IMR-90 (cell line): ENCODE results near the gene PTPRN2.

Source experiments
- BHLHE40 ChIP-seq: fragments of 150-350 bp; IDR thresholded peaks from 2 replicates; pipeline ENCODE4 v1.6.1; 2016; ENCODE audit warnings: mild to moderate bottlenecking, low read depth, low read length
- FOS ChIP-seq: fragments of 150-350 bp; IDR thresholded peaks from 2 replicates; pipeline ENCODE4 v1.6.1; 2016; ENCODE audit warnings: low read depth, low read length
- MAFK ChIP-seq: IDR thresholded peaks from 2 replicates; pipeline ENCODE4 v1.6.1; 2012; ENCODE audit warnings: low read depth, low read length, improper control_type of control experiment
- MAZ ChIP-seq: IDR thresholded peaks from 2 replicates; pipeline ENCODE4 v1.6.1; 2012; ENCODE audit warnings: low read depth, mild to moderate bottlenecking, low read length, improper control_type of control experiment, moderate library complexity, borderline replicate concordance
- MXI1 ChIP-seq: IDR thresholded peaks from 2 replicates; pipeline ENCODE4 v1.6.1; 2012; ENCODE audit warnings: low read depth, mild to moderate bottlenecking, low read length, moderate library complexity, borderline replicate concordance
- POLR2A ChIP-seq: IDR thresholded peaks from 2 replicates; pipeline ENCODE4 v1.6.1; 2012; ENCODE audit warnings: mild to moderate bottlenecking, low read depth, low read length
- RAD21 ChIP-seq: IDR thresholded peaks from 2 replicates; pipeline ENCODE4 v1.6.1; 2012; ENCODE audit warnings: low read length, improper control_type of control experiment
- RCOR1 ChIP-seq: IDR thresholded peaks from 2 replicates; pipeline ENCODE4 v1.6.1; 2012; ENCODE audit warnings: mild to moderate bottlenecking, low read length, improper control_type of control experiment; ENCODE audit not compliant: insufficient replicate concordance
- RFX5 ChIP-seq: IDR thresholded peaks from 2 replicates; pipeline ENCODE4 v1.8.0; 2012; ENCODE audit warnings: low read depth, mild to moderate bottlenecking, low read length, moderate library complexity
- SMC3 ChIP-seq: fragments of 150-350 bp; IDR thresholded peaks from 2 replicates; pipeline ENCODE4 v1.6.1; 2016; ENCODE audit warnings: low read depth, mild to moderate bottlenecking, antibody characterized with exemption, low read length, moderate library complexity
- TF ChIP-seq, protein P1 (sequence below): fragments of 150-350 bp; IDR thresholded peaks from 2 replicates; pipeline ENCODE4 v1.6.1; 2017; ENCODE audit warnings: mild to moderate bottlenecking, antibody characterized with exemption, low read length, low read depth
- TF ChIP-seq, protein P2 (sequence below): conservative IDR thresholded peaks from 2 replicates; pipeline ENCODE4 v1.5.1; 2012; ENCODE audit warnings: mild to moderate bottlenecking, low read depth, low read length, improper control_type of control experiment
- TF ChIP-seq, protein P3 (sequence below): fragments of 150-350 bp; IDR thresholded peaks from 2 replicates; pipeline ENCODE4 v1.6.1; 2016; ENCODE audit warnings: low read depth, mild to moderate bottlenecking, low read length, moderate library complexity, borderline replicate concordance

DNA sequence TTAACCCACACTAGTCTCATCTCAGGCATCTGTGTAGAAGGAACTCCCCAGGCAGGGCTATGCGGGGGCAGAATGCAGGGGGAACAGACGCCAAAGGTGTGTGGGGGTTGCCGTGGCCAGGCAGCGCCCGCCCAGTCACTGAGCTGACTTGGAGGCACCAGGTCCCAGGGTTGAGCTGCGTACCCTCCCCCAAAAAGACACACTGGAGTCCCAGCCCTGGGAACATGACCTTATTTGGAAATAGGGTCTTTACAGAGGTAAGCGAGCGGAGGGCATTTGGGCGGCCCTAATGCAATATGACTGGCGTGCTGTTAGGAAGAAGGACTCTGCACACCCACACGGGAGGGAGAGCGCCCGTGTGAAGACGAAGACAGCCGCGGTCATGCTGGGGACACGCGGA lies 976.3 kb downstream of the PTPRN2 start:
- TF ChIP-seq POLR2A (no peak), RFX5 (no peak), MAFK (no peak), RCOR1 (no peak), SMC3 (no peak), BHLHE40 (no peak), RAD21 (no peak), MAZ (no peak), MXI1 (no peak), FOS (no peak)
- TF ChIP-seq, protein P1, sequence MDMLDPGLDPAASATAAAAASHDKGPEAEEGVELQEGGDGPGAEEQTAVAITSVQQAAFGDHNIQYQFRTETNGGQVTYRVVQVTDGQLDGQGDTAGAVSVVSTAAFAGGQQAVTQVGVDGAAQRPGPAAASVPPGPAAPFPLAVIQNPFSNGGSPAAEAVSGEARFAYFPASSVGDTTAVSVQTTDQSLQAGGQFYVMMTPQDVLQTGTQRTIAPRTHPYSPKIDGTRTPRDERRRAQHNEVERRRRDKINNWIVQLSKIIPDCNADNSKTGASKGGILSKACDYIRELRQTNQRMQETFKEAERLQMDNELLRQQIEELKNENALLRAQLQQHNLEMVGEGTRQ, result no peak
- TF ChIP-seq, protein P2, sequence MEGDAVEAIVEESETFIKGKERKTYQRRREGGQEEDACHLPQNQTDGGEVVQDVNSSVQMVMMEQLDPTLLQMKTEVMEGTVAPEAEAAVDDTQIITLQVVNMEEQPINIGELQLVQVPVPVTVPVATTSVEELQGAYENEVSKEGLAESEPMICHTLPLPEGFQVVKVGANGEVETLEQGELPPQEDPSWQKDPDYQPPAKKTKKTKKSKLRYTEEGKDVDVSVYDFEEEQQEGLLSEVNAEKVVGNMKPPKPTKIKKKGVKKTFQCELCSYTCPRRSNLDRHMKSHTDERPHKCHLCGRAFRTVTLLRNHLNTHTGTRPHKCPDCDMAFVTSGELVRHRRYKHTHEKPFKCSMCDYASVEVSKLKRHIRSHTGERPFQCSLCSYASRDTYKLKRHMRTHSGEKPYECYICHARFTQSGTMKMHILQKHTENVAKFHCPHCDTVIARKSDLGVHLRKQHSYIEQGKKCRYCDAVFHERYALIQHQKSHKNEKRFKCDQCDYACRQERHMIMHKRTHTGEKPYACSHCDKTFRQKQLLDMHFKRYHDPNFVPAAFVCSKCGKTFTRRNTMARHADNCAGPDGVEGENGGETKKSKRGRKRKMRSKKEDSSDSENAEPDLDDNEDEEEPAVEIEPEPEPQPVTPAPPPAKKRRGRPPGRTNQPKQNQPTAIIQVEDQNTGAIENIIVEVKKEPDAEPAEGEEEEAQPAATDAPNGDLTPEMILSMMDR, result no peak
- TF ChIP-seq, protein P3, sequence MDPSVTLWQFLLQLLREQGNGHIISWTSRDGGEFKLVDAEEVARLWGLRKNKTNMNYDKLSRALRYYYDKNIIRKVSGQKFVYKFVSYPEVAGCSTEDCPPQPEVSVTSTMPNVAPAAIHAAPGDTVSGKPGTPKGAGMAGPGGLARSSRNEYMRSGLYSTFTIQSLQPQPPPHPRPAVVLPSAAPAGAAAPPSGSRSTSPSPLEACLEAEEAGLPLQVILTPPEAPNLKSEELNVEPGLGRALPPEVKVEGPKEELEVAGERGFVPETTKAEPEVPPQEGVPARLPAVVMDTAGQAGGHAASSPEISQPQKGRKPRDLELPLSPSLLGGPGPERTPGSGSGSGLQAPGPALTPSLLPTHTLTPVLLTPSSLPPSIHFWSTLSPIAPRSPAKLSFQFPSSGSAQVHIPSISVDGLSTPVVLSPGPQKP, result no peak
